ENCODE measurements around the gene BCDIN3D. TPM values are rescaled to one million over a fixed set of nuclear protein-coding genes. Genes with fewer than 3 reads are reported as not detected.

BCDIN3D gene, protein sequence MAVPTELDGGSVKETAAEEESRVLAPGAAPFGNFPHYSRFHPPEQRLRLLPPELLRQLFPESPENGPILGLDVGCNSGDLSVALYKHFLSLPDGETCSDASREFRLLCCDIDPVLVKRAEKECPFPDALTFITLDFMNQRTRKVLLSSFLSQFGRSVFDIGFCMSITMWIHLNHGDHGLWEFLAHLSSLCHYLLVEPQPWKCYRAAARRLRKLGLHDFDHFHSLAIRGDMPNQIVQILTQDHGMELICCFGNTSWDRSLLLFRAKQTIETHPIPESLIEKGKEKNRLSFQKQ
- 3.7 to 4.3 TPM (median 4.0 TPM) in 5 replicates for total RNA-seq (2022; extraction: Qiagen RNA extraction)

DNA sequence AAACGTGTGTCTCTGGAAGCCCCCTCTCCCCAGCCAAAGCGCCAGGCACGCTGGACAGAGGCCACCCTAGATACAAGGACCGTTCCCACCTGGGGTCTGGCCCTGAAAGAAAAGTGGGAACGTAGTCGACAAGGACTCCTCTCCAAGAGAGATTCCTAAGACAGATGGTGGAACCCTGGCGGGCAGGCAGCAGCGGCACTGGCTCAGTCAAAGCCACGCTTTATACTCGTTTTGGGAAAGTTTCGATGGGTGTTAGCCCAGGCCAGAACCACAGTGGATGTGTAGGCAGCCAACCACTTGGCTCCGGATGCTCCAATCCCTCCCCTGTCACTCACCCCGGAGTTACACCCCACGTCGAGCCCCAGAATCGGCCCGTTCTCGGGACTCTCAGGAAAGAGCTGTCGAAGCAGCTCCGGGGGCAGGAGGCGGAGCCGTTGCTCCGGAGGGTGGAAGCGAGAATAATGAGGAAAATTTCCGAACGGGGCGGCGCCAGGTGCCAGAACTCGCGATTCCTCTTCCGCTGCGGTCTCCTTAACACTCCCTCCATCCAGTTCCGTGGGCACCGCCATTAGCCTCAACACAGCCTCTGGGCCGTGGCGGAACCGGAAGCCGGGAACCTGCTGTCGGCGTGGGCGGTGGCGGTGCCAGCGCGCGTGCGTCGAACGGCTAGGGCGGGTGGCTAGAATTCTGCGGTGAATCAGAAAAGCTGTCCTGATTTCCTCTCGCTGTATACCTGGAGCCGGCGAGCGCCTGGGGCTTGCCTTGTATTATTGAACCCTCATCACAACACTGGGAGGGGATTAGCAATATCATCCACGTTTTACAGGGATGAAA is at the start of gene BCDIN3D:
TSS of gene BCDIN3D (minus strand) at position 588 of the 834 bp plus-strand sequence. CDS start at position 569, 19 bp downstream.

DNA sequence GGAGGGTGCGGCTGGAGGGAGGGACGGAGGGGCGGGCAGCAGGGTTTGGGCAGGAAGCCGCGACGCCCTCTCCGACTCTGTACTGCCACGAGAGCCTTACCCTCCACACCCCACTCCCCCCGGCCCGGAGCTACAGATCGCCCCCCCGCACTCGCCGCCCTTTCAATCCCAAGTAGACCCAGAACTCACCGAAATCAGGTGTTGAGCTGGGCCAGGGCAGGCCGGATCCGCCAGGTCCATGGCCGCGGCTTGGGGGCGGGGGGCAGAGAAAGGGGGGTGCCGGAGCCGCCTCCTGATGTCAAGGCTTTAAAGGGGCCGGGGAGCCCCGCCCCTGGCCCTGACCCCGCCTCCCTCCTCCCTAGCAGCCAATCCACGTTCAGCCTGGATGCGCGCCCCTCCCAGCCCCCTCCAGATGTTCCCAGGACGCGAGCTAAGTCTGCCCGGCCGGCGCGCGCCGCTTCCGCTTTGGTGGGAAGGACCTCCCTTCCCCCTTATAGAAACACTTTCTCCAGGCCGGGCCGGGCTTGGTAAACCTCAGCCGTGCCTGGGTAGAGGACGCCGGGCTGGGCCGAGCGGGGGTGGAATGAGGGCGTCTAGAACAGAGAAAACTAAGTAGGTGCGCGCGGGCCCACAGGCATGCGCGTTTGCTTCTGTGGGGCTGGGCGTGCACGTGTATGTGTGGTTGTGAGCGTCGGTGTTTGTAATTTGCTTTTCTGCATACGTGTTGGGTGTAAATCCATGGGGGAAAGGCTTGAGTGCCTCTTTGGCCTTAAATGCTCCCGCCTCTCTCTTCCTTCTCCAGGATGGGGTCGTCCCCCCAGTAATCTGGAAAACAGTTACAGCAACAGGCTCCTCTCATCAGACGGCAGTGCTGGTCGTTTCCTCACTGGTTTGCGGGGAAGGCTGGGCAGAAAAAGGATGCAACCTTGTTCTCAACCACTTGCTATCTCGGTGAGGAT is 14.5 kb downstream of the BCDIN3D start, which contains the start of gene NCKAP5L:
TSS of gene NCKAP5L (minus strand) at position 281 of the 959 bp plus-strand sequence. CDS start 24,369 bp downstream, outside the sequence.

Other genes starting within 250 kb of the BCDIN3D start
- gene FAM186B, start 237.5 kb downstream of the BCDIN3D start, total RNA-seq (2022; extraction: Qiagen RNA extraction), result 0.07 to 0.23 TPM (median 0.15 TPM) in 5 replicates
- 4.5 to 7.4 TPM (median 6.5 TPM) in 5 replicates for gene PRPF40B, start 219.5 kb downstream of the BCDIN3D start, total RNA-seq (2022; extraction: Qiagen RNA extraction)
- gene FMNL3, start 135.7 kb downstream of the BCDIN3D start, total RNA-seq (2022; extraction: Qiagen RNA extraction), result 1.3 to 2.0 TPM (median 1.7 TPM) in 5 replicates
- 403 to 535 TPM (median 489 TPM) in 5 replicates for gene TMBIM6, start 101.5 kb downstream of the BCDIN3D start, total RNA-seq (2022; extraction: Qiagen RNA extraction)
- gene NCKAP5L, start 14.7 kb downstream of the BCDIN3D start, total RNA-seq (2022; extraction: Qiagen RNA extraction), result 6.6 to 9.3 TPM (median 8.5 TPM) in 5 replicates
- not detected in 5 replicates for gene FAIM2, start 60.8 kb upstream of the BCDIN3D start, total RNA-seq (2022; extraction: Qiagen RNA extraction)
- gene AQP2, start 107.6 kb upstream of the BCDIN3D start, total RNA-seq (2022; extraction: Qiagen RNA extraction), result not detected in 5 replicates
- gene AQP5, start 118.8 kb upstream of the BCDIN3D start, total RNA-seq (2022; extraction: Qiagen RNA extraction), result not detected in 5 replicates
- 0.11 TPM in 1 of 5 replicates, not detected in the others for gene AQP6, start 129.8 kb upstream of the BCDIN3D start, total RNA-seq (2022; extraction: Qiagen RNA extraction)
- 70.3 to 82.6 TPM (median 78.4 TPM) in 5 replicates for gene RACGAP1, start 182.4 kb upstream of the BCDIN3D start, total RNA-seq (2022; extraction: Qiagen RNA extraction)
- gene ASIC1, start 214.5 kb upstream of the BCDIN3D start, total RNA-seq (2022; extraction: Qiagen RNA extraction), result 5.0 to 6.3 TPM (median 5.3 TPM) in 5 replicates
- gene SMARCD1, start 242.2 kb upstream of the BCDIN3D start, total RNA-seq (2022; extraction: Qiagen RNA extraction), result 63.3 to 72.2 TPM (median 65.3 TPM) in 5 replicates